Activated T-cell treated with anti-CD3 and anti-CD28 coated beads, Interleukin-2, amount 50 U/mL, for 24 hours (primary cell): ENCODE results near the gene UNC13B.
"Not testable (repeated sequence)": the region's sequence is repeated elsewhere in the genome, so short reads cannot be mapped to it uniquely, and the experiment has no call there.

Source experiments
- DNase-seq: peaks from one replicate; pipeline ENCODE4 v3.0.0-alpha.2; 2020
- H3K27ac Mint-ChIP-seq: 2 replicates; pipeline ENCODE4 v1.8.0; 2020; ENCODE audit warnings: mild to moderate bottlenecking, mixed read lengths
- H3K27me3 Mint-ChIP-seq: 2 replicates; pipeline ENCODE4 v1.8.0; 2020; ENCODE audit warnings: mixed read lengths
- H3K36me3 Mint-ChIP-seq: 2 replicates; pipeline ENCODE4 v1.8.0; 2020; ENCODE audit warnings: low read depth, mixed read lengths
- H3K4me1 Mint-ChIP-seq: 2 replicates; pipeline ENCODE4 v1.8.0; 2020; ENCODE audit warnings: low read depth, mixed read lengths
- H3K4me3 Mint-ChIP-seq: 2 replicates; pipeline ENCODE4 v1.8.0; 2020; ENCODE audit warnings: mild to moderate bottlenecking, moderate library complexity, mixed read lengths
- H3K9me3 Mint-ChIP-seq: 2 replicates; pipeline ENCODE4 v1.8.0; 2020; ENCODE audit warnings: mixed read lengths

The UNC13B gene

GRCh38 chr9:35398651-35399335 lies 237.0 kb downstream of the UNC13B start:
- H3K27ac Mint-ChIP-seq: no peak overlapping the region
- no peak for DNase-seq
- no peaks in the 10 kb centered on the region for H3K9me3 Mint-ChIP-seq
- no peaks in the 10 kb centered on the region for H3K36me3 Mint-ChIP-seq
- no peaks in the 10 kb centered on the region for H3K27me3 Mint-ChIP-seq
- H3K4me3 Mint-ChIP-seq: no peak overlapping the region
- H3K4me1 Mint-ChIP-seq: peaks cover 3% of the 10 kb centered on the region

- H3K4me1 Mint-ChIP-seq: peaks cover 2% of the 10 kb centered on the region
- no peaks in the 10 kb centered on the region for H3K36me3 Mint-ChIP-seq
- H3K27ac Mint-ChIP-seq: no peak overlapping the region
- no peak for DNase-seq
- H3K9me3 Mint-ChIP-seq: no peaks in the 10 kb centered on the region
- H3K4me3 Mint-ChIP-seq: no peak overlapping the region
- H3K27me3 Mint-ChIP-seq: peaks cover 32% of the 10 kb centered on the region
These were observed 243.1 kb downstream of the UNC13B start for GRCh38 chr9:35404865-35405264.

GRCh38 chr9:35406183-35406959 lies 244.6 kb downstream of the UNC13B start:
- Mint-ChIP-seq H3K4me3 (no peak overlapping the region), H3K36me3 (no peaks in the 10 kb centered on the region), H3K27ac (no peak overlapping the region), H3K27me3 (peaks cover 32% of the 10 kb centered on the region), H3K4me1 (peaks cover 2% of the 10 kb centered on the region), H3K9me3 (no peaks in the 10 kb centered on the region)
- DNase-seq: peak; percentile 64

- no peak for DNase-seq
These were observed 246.0 kb downstream of the UNC13B start for GRCh38 chr9:35407846-35408245.

GRCh38 chr9:35409434-35409833 lies 247.6 kb downstream of the UNC13B start:
- H3K27ac Mint-ChIP-seq: not testable (repeated sequence)

More at GRCh38 chr9:35407846-35408245, 246.0 kb downstream of the UNC13B start:
- Mint-ChIP-seq H3K4me3 (no peak overlapping the region), H3K9me3 (no peaks in the 10 kb centered on the region), H3K27me3 (peaks cover 36% of the 10 kb centered on the region), H3K4me1 (peaks cover 2% of the 10 kb centered on the region), H3K36me3 (no peaks in the 10 kb centered on the region), H3K27ac (no peak overlapping the region)

GRCh38 chr9:35414889-35415288 lies 253.1 kb downstream of the UNC13B start:
- H3K27ac Mint-ChIP-seq: no peak overlapping the region
- no peaks in the 10 kb centered on the region for H3K36me3 Mint-ChIP-seq
- no peaks in the 10 kb centered on the region for H3K9me3 Mint-ChIP-seq
- H3K4me1 Mint-ChIP-seq: no peaks in the 10 kb centered on the region
- no peak overlapping the region for H3K4me3 Mint-ChIP-seq
- H3K27me3 Mint-ChIP-seq: peaks cover 51% of the 10 kb centered on the region
- DNase-seq: no peak

More at GRCh38 chr9:35409434-35409833, 247.6 kb downstream of the UNC13B start:
- not testable (repeated sequence) for DNase-seq, H3K4me3 Mint-ChIP-seq, H3K36me3 Mint-ChIP-seq, H3K9me3 Mint-ChIP-seq, H3K4me1 Mint-ChIP-seq
- H3K27me3 Mint-ChIP-seq: peaks cover 38% of the 10 kb centered on the region

- peaks cover 51% of the 10 kb centered on the region for H3K27me3 Mint-ChIP-seq
- no peak overlapping the region for H3K4me3 Mint-ChIP-seq
- no peak overlapping the region for H3K27ac Mint-ChIP-seq
- no peaks in the 10 kb centered on the region for H3K4me1 Mint-ChIP-seq
- no peaks in the 10 kb centered on the region for H3K9me3 Mint-ChIP-seq
- no peaks in the 10 kb centered on the region for H3K36me3 Mint-ChIP-seq
- DNase-seq: no peak
These were observed 253.7 kb downstream of the UNC13B start for GRCh38 chr9:35415402-35416097.

- H3K4me3 Mint-ChIP-seq: no peak overlapping the region
These were observed 254.3 kb downstream of the UNC13B start for GRCh38 chr9:35416098-35416427.

GRCh38 chr9:35422346-35422745 lies 260.5 kb downstream of the UNC13B start:
- no peaks in the 10 kb centered on the region for H3K9me3 Mint-ChIP-seq
- no peak overlapping the region for H3K27ac Mint-ChIP-seq
- no peak overlapping the region for H3K4me3 Mint-ChIP-seq
- H3K4me1 Mint-ChIP-seq: no peaks in the 10 kb centered on the region
- DNase-seq: no peak
- no peaks in the 10 kb centered on the region for H3K36me3 Mint-ChIP-seq
- H3K27me3 Mint-ChIP-seq: peaks cover 37% of the 10 kb centered on the region

More at GRCh38 chr9:35416098-35416427, 254.3 kb downstream of the UNC13B start:
- DNase-seq: no peak
- H3K27me3 Mint-ChIP-seq: peaks cover 51% of the 10 kb centered on the region
- no peaks in the 10 kb centered on the region for H3K36me3 Mint-ChIP-seq
- no peaks in the 10 kb centered on the region for H3K9me3 Mint-ChIP-seq
- H3K27ac Mint-ChIP-seq: no peak overlapping the region
- H3K4me1 Mint-ChIP-seq: no peaks in the 10 kb centered on the region

- Mint-ChIP-seq H3K4me1 (no peaks in the 10 kb centered on the region), H3K9me3 (no peaks in the 10 kb centered on the region), H3K27ac (no peak overlapping the region), H3K27me3 (peaks cover 38% of the 10 kb centered on the region), H3K4me3 (no peak overlapping the region), H3K36me3 (no peaks in the 10 kb centered on the region)
- DNase-seq: no peak
These were observed 260.9 kb downstream of the UNC13B start for GRCh38 chr9:35422753-35423152.

- H3K27me3 Mint-ChIP-seq: peaks cover 40% of the 10 kb centered on the region
- no peak overlapping the region for H3K4me3 Mint-ChIP-seq
- no peak overlapping the region for H3K27ac Mint-ChIP-seq
- H3K9me3 Mint-ChIP-seq: peaks cover 4% of the 10 kb centered on the region
- H3K4me1 Mint-ChIP-seq: no peaks in the 10 kb centered on the region
- H3K36me3 Mint-ChIP-seq: no peaks in the 10 kb centered on the region
- DNase-seq: no peak
These were observed 261.7 kb downstream of the UNC13B start for GRCh38 chr9:35423499-35423898.

- H3K9me3 Mint-ChIP-seq: peaks cover 7% of the 10 kb centered on the region
- H3K4me3 Mint-ChIP-seq: no peak overlapping the region
- no peaks in the 10 kb centered on the region for H3K4me1 Mint-ChIP-seq
- no peaks in the 10 kb centered on the region for H3K36me3 Mint-ChIP-seq
- H3K27me3 Mint-ChIP-seq: peaks cover 37% of the 10 kb centered on the region
- H3K27ac Mint-ChIP-seq: no peak overlapping the region
- no peak for DNase-seq
These were observed 262.8 kb downstream of the UNC13B start for GRCh38 chr9:35424356-35425352.

- H3K4me3 Mint-ChIP-seq: no peak overlapping the region
- peaks cover 42% of the 10 kb centered on the region for H3K27me3 Mint-ChIP-seq
These were observed 264.8 kb downstream of the UNC13B start for GRCh38 chr9:35426627-35427026.

GRCh38 chr9:35431467-35431866 lies 269.7 kb downstream of the UNC13B start:
- Mint-ChIP-seq H3K36me3 (no peaks in the 10 kb centered on the region), H3K4me3 (no peak overlapping the region), H3K27ac (no peak overlapping the region), H3K4me1 (no peaks in the 10 kb centered on the region), H3K9me3 (peaks cover 7% of the 10 kb centered on the region), H3K27me3 (peaks cover 31% of the 10 kb centered on the region)
- no peak for DNase-seq

More at GRCh38 chr9:35426627-35427026, 264.8 kb downstream of the UNC13B start:
- Mint-ChIP-seq H3K4me1 (no peaks in the 10 kb centered on the region), H3K36me3 (no peaks in the 10 kb centered on the region), H3K27ac (no peak overlapping the region), H3K9me3 (peaks cover 7% of the 10 kb centered on the region)
- DNase-seq: no peak
